B cell (primary cell): Measurements from ENCODE around the gene FER. TPM values are rescaled to one million over a fixed set of nuclear protein-coding genes. Genes with fewer than 3 reads are reported as not detected.
"Not testable (repeated sequence)": the region's sequence is repeated elsewhere in the genome, so short reads cannot be mapped to it uniquely, and the experiment has no call there.

ENCODE experiments used
- ATAC-seq: fragments of 200-7000 bp; cut with Tn5 transposase; one replicate; pipeline ENCODE4 v1.10.0; 2021; ENCODE audit warnings: low read depth, mild to moderate bottlenecking, moderate number of reproducible peaks, moderate library complexity
- CTCF ChIA-PET: fragments of 350-600 bp; sonication (Branson Sonifier 250); formaldehyde crosslinking; loops from one replicate; lab custom pipeline; 2021; ENCODE audit warnings: antibody characterized with exemption, inconsistent platforms; lab: Charles Lee
- POLR2A ChIA-PET: fragments of 350-600 bp; sonication (Branson Sonifier 250); formaldehyde crosslinking; loops from one replicate; lab custom pipeline; 2021; ENCODE audit warnings: antibody characterized with exemption; lab: Charles Lee
- DNase-seq: peaks from one replicate; pipeline ENCODE4 v3.0.0; 2013
- H2AFZ ChIP-seq: 2 replicates; pipeline ENCODE4 v1.6.1; 2012; ENCODE audit warnings: mild to moderate bottlenecking, low read depth, low read length; ENCODE audit not compliant: insufficient read depth, poor library complexity, severe bottlenecking
- H3K27ac ChIP-seq, 2 donors: 1 replicate in 1 of 2; 2 replicates in 1 of 2; pipeline ENCODE4 v1.5.1; 2012 to 2013; ENCODE audit warnings: low read length in 2 of 2, mild to moderate bottlenecking in 2 of 2, moderate library complexity in 1 of 2
- H3K27me3 ChIP-seq, 4 experiments: fragments of 200-600 bp in 1 of 4; sonication (generic) in 1 of 4; replicated peaks in 1 of 4; 1 replicate in 2 of 4; 2 replicates in 2 of 4; pipeline versions ENCODE4 v1.6.1 to v1.7.0; 2013 to 2016; ENCODE audit warnings: low read length in 3 of 4, mild to moderate bottlenecking in 2 of 4, mixed read lengths in 1 of 4, moderate library complexity in 1 of 4; ENCODE audit not compliant: insufficient read depth in 4 of 4, control insufficient read depth in 3 of 4; ENCODE audit errors: control extremely low read depth in 1 of 4
- H3K36me3 ChIP-seq, 2 experiments: replicated peaks in 1 of 2; 1 replicate in 1 of 2; 2 replicates in 1 of 2; pipeline versions ENCODE4 v1.6.1 to v1.7.1; 2013; ENCODE audit warnings: low read length in 1 of 2; ENCODE audit not compliant: insufficient read depth in 2 of 2, control insufficient read depth in 1 of 2; ENCODE audit errors: control extremely low read depth in 1 of 2, extremely low read depth in 1 of 2
- H3K4me1 ChIP-seq, 2 donors: fragments of 200-600 bp in 1 of 2; sonication (generic) in 1 of 2; 1 replicate in 1 of 2; 2 replicates in 1 of 2; pipeline versions ENCODE4 v1.5.1 to v1.6.1; 2013 to 2017; ENCODE audit warnings: low read length in 2 of 2; ENCODE audit not compliant: control insufficient read depth in 2 of 2, insufficient read depth in 2 of 2
- H3K4me2 ChIP-seq: replicated peaks from 2 replicates; pipeline ENCODE3; 2012; ENCODE audit warnings: mild to moderate bottlenecking, low read depth, low read length; ENCODE audit not compliant: poor library complexity, severe bottlenecking
- H3K4me3 ChIP-seq, 5 experiments: fragments of 200-600 bp in 1 of 5; sonication (generic) in 1 of 5; 1 replicate in 3 of 5; 2 replicates in 2 of 5; pipeline versions ENCODE4 v1.5.1 to v1.7.0; 2011 to 2016; ENCODE audit warnings: low read length in 4 of 5, mild to moderate bottlenecking in 4 of 5, low read depth in 2 of 5, control low read depth in 1 of 5, moderate library complexity in 1 of 5; ENCODE audit not compliant: insufficient read depth in 1 of 5; ENCODE audit errors: control extremely low read depth in 1 of 5, extremely low read depth in 1 of 5
- H3K79me2 ChIP-seq: fragments of 200-600 bp; sonication (generic); one replicate; pipeline ENCODE4 v1.6.0; 2016; ENCODE audit warnings: low read length; ENCODE audit not compliant: control insufficient read depth, insufficient read depth
- H3K9ac ChIP-seq: fragments of 200-600 bp; sonication (generic); 2 replicates; pipeline ENCODE4 v1.6.1; 2017; ENCODE audit warnings: mild to moderate bottlenecking, low read length, moderate library complexity
- H3K9me3 ChIP-seq, 3 donors: one replicate each; pipeline versions ENCODE4 v1.6.1 to v1.7.1; 2013; ENCODE audit warnings: low read length in 2 of 3; ENCODE audit not compliant: control insufficient read depth in 2 of 3, insufficient read depth in 1 of 3; ENCODE audit errors: control extremely low read depth in 1 of 3
- H4K20me1 ChIP-seq: 2 replicates; pipeline ENCODE4 v1.6.0; 2012; ENCODE audit warnings: mild to moderate bottlenecking, low read length; ENCODE audit not compliant: insufficient read depth, control insufficient read depth, poor library complexity, severe bottlenecking
- H3K27ac Mint-ChIP-seq: one replicate; pipeline ENCODE4 v1.8.0; 2021; ENCODE audit warnings: mixed read lengths
- H3K27me3 Mint-ChIP-seq: one replicate; pipeline ENCODE4 v1.8.0; 2021; ENCODE audit warnings: mixed read lengths
- H3K4me1 Mint-ChIP-seq: one replicate; pipeline ENCODE4 v1.8.0; 2021; ENCODE audit warnings: mixed read lengths
- H3K4me3 Mint-ChIP-seq: one replicate; pipeline ENCODE4 v1.8.0; 2021; ENCODE audit warnings: mixed read lengths
- H3K9me3 Mint-ChIP-seq: one replicate; pipeline ENCODE4 v1.8.0; 2022; ENCODE audit warnings: mixed read lengths; ENCODE audit not compliant: insufficient read depth
- EZH2 ChIP-seq: IDR thresholded peaks from 2 replicates; pipeline ENCODE4 v1.6.1; 2012; ENCODE audit warnings: borderline replicate concordance, low read depth, mild to moderate bottlenecking, moderate library complexity, low read length; ENCODE audit not compliant: insufficient read depth, poor library complexity, severe bottlenecking
- WGBS: methylation state at CpG from one replicate; pipeline ENCODE4 v1.1.5; 2013; ENCODE audit warnings: missing lambda C conversion rate; ENCODE audit not compliant: insufficient coverage; 5-methylcytosine and 5-hydroxymethylcytosine counted together
- intact Hi-C: fragments of 100-400 bp; cut with micrococcal nuclease; formaldehyde crosslinking; loops from one replicate; pipeline ENCODE4 v1.10.0; 2022
- polyA plus RNA-seq: library from polyadenylated mRNA; depleted of rRNA; stranded (reverse); fragments of >200 nt; gene quantifications from 2 replicates; pipeline ENCODE4 v1.2.3, GENCODE V29; 2012
- total RNA-seq, 2 donors: library from RNA; stranded (reverse); fragments of 120-200 nt in 1 of 2; gene quantifications; 1 replicate in 1 of 2; 2 replicates in 1 of 2; pipeline versions ENCODE4 v1.2.3 to v1.2.4, GENCODE V29; 2013 to 2022
- TF ChIP-seq, protein P1 (sequence below): fragments of 200-600 bp; IDR thresholded peaks from one replicate; pipeline ENCODE4 v1.8.0; 2022; ENCODE audit warnings: antibody characterized with exemption, mild to moderate bottlenecking

FER gene
- total and polyA plus RNA-seq, 2 donors (not counting 1 experiment from before 2014, with no cell fraction given), result 1.3 to 41.3 TPM

DNA sequence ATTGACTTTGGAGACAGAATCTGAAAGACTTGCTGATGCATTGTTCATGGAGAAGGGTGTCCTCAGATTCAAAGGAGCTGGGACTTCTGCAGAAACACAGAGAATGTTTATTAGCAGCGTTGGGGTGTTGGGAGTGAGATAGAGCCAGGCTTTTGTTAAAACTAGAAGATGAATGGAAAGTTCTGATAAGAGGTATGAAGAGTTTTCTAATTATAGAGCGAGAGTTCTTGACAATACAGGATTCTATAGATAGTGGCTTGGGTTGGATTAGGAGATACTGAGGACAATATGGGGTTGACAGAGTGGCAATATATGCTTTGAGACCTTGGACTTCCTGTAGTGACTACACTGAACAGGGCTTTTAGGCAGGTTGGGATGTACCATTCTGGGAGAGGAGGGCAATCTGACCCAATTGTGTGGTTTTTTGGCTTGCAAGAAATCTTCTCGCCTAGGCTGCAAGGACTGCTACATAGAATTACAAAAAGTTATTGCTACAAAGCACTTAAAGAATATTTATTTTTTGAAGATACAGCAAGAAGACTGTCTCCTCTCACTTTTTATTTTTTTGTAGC, 83.1 kb downstream of the FER start:
- no peaks in the 10 kb centered on the region for H3K9me3 ChIP-seq
- H4K20me1 ChIP-seq, result no peaks in the 10 kb centered on the region
- DNase-seq, result no peak
- intact Hi-C loops, result no loop called here
- no peak overlapping the region for H3K4me3 ChIP-seq
- POLR2A ChIA-PET, result no interaction called here
- no peak overlapping the region for H2AFZ ChIP-seq
- Mint-ChIP-seq H3K27ac (no peak overlapping the region), H3K27me3 (no peaks in the 10 kb centered on the region), H3K4me1 (no peaks in the 10 kb centered on the region), H3K9me3 (no peaks in the 10 kb centered on the region), H3K4me3 (no peak overlapping the region)
- no peak overlapping the region for H3K27ac ChIP-seq
- no peak overlapping the region for H3K4me2 ChIP-seq
- no peaks in the 10 kb centered on the region for H3K27me3 ChIP-seq
- ATAC-seq, result no peak
- CTCF ChIA-PET, result no interaction called here
- WGBS, result 93% methylated on average over 2 of the region's 3 CpGs
- H3K9ac ChIP-seq, result no peak overlapping the region
- H3K79me2 ChIP-seq, result no peaks in the 10 kb centered on the region
- TF ChIP-seq, protein P1, sequence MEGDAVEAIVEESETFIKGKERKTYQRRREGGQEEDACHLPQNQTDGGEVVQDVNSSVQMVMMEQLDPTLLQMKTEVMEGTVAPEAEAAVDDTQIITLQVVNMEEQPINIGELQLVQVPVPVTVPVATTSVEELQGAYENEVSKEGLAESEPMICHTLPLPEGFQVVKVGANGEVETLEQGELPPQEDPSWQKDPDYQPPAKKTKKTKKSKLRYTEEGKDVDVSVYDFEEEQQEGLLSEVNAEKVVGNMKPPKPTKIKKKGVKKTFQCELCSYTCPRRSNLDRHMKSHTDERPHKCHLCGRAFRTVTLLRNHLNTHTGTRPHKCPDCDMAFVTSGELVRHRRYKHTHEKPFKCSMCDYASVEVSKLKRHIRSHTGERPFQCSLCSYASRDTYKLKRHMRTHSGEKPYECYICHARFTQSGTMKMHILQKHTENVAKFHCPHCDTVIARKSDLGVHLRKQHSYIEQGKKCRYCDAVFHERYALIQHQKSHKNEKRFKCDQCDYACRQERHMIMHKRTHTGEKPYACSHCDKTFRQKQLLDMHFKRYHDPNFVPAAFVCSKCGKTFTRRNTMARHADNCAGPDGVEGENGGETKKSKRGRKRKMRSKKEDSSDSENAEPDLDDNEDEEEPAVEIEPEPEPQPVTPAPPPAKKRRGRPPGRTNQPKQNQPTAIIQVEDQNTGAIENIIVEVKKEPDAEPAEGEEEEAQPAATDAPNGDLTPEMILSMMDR, result no peak
- no peak for TF ChIP-seq EZH2
- H3K4me1 ChIP-seq, result no peaks in the 10 kb centered on the region
- no peaks in the 10 kb centered on the region for H3K36me3 ChIP-seq

DNA sequence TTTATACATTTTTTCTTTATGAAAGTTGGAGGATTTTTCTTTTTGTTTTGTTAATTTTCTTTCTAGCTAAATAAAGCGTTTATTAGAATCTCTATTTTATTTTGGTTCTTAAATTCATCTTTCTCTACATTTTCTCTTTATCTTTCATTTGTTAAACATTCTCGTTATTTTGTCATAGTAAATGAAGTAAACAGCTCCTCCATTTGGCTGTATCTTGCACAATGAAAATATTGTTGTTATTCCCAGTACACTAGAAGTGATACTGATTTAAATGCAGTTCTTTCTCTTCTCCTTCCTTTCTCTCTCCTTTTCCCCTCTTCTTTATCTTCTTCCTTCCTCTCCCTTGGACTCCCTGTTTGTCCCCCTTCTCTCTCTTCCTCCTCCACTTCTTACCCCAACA, 88.8 kb downstream of the FER start:
- no peaks in the 10 kb centered on the region for H4K20me1 ChIP-seq
- no peaks in the 10 kb centered on the region for H3K9me3 ChIP-seq
- H3K4me2 ChIP-seq, result no peak overlapping the region
- no peak overlapping the region for H2AFZ ChIP-seq
- no peak for DNase-seq
- intact Hi-C loops, result no loop called here
- peaks cover 0 to 5% of the 10 kb centered on the region in 2 experiments for H3K36me3 ChIP-seq
- TF ChIP-seq EZH2, result no peak
- TF ChIP-seq, protein P1, result no peak
- Mint-ChIP-seq H3K4me1 (no peaks in the 10 kb centered on the region), H3K9me3 (no peaks in the 10 kb centered on the region), H3K27me3 (no peaks in the 10 kb centered on the region), H3K4me3 (no peak overlapping the region), H3K27ac (no peak overlapping the region)
- no peak overlapping the region for H3K4me3 ChIP-seq
- no CpG with 5 or more reads among the region's 2 CpGs for WGBS
- ATAC-seq, result no peak
- no peaks in the 10 kb centered on the region for H3K27me3 ChIP-seq
- POLR2A ChIA-PET, result no interaction called here
- H3K79me2 ChIP-seq, result no peaks in the 10 kb centered on the region
- H3K27ac ChIP-seq, result no peak overlapping the region
- H3K4me1 ChIP-seq, result no peaks in the 10 kb centered on the region
- CTCF ChIA-PET, result no interaction called here
- no peak overlapping the region for H3K9ac ChIP-seq

DNA sequence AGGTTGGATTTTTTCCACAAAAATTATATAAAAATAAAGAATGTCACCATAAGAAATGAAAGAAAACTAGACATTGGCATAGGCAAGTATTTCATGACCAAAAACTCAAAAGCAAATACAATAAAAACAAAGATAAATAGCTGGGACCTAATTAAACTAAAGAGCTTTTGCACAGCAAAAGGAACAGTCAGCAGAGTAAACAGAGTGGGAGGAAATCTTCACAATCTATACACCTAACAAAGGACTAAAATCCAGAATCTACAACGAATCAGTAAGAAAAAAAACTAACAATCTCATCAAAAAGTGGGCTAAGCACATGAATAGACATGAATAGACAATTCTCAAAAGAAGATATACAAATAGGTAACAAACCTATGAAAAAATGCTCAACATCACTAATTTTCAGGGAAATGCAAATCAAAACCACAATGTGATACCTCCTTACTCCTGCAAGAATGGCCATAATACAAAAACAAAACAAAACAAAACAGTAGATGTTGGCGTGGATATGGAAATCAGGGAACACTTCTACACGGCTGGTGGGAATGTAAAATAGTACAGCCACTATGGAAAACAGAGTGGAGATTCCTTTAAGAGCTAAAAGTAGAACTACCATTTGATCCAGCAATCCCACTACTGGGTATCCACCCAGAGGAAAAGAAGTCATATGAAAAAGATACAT, 94.7 kb downstream of the FER start:
- H3K4me1 Mint-ChIP-seq, H3K27me3 ChIP-seq, H3K4me3 Mint-ChIP-seq, H3K9me3 Mint-ChIP-seq, H2AFZ ChIP-seq, intact Hi-C loops, H3K4me2 ChIP-seq, H3K36me3 ChIP-seq, H3K27ac Mint-ChIP-seq, ATAC-seq, H4K20me1 ChIP-seq, H3K27ac ChIP-seq, H3K79me2 ChIP-seq, CTCF ChIA-PET, H3K4me1 ChIP-seq, H3K9me3 ChIP-seq, POLR2A ChIA-PET, H3K27me3 Mint-ChIP-seq, DNase-seq, H3K4me3 ChIP-seq, H3K9ac ChIP-seq: not testable (repeated sequence)
- no CpG with 5 or more reads among the region's 3 CpGs for WGBS
